GM21528 (cell line): Measurements from ENCODE around the gene ACAA2.

Experiments
- ATAC-seq: cut with Tn5 transposase; IDR thresholded peaks from one replicate; pipeline ENCODE4 v1.9.1; 2021; ENCODE audit warnings: mild to moderate bottlenecking, moderate library complexity; ENCODE audit not compliant: unreplicated experiment, low FRiP score

ACAA2 gene

GRCh38 chr18:49745045-49746014 is 68.0 kb downstream of the ACAA2 start:
- no peak for ATAC-seq

- ATAC-seq = no peak
These were observed 68.8 kb downstream of the ACAA2 start for GRCh38 chr18:49744376-49745008.

- ATAC-seq = no peak
These were observed 70.2 kb downstream of the ACAA2 start for GRCh38 chr18:49743117-49743567.

GRCh38 chr18:49742316-49743116 is 70.8 kb downstream of the ACAA2 start:
- ATAC-seq = no peak

GRCh38 chr18:49739275-49739674 is 74.1 kb downstream of the ACAA2 start:
- ATAC-seq = no peak

GRCh38 chr18:49738721-49739120 is 74.6 kb downstream of the ACAA2 start:
- ATAC-seq = no peak

GRCh38 chr18:49734836-49735235 is 78.5 kb downstream of the ACAA2 start:
- no peak for ATAC-seq

GRCh38 chr18:49733896-49734585 is 79.3 kb downstream of the ACAA2 start:
- ATAC-seq = no peak

GRCh38 chr18:49733321-49733720 is 80.0 kb downstream of the ACAA2 start:
- ATAC-seq = no peak
